ENCODE measurements around the gene CYP4B1. TPM values are rescaled to one million over a fixed set of nuclear protein-coding genes. Genes with fewer than 3 reads are reported as not detected.

Gene CYP4B1
- total and polyA plus RNA-seq, 2 donors (not counting 3 experiments of a cell fraction or from before 2014, with no cell fraction given): not detected

DNA sequence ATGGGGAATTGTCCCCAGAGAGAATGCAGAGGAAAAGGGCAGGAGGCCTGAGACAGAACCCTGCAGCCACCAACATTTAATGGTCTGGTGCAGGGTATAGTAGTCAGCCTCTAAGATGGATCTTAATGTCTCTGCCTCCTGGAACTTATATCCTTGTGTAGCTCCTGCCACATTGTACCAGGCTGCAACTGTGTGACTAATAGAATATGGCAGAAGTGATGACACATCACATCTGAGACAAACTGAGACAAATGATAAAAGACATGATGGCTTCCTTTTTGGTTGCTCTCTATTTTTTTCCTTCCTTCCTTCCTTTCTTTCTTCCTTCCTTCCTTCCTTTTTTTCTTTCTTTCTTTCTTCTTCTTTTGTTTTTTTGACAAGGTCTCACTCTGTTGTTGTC lies 37.1 kb upstream of the CYP4B1 start:
- no peaks in the 10 kb centered on the region for H3K9me1 ChIP-seq (replicated peaks; ENCODE audit: control insufficient read depth, extremely low read depth, insufficient read depth, low read length)
- FAIRE-seq (no peak), DNase-seq (ENCODE audit: low read depth, low spot score) (no peak)
- H4K20me1 ChIP-seq (replicated peaks; ENCODE audit: control insufficient read depth, extremely low read depth, insufficient read depth, low read length): no peaks in the 10 kb centered on the region
- CTCF ChIA-PET: no interaction called here
- intact Hi-C loops (cut with micrococcal nuclease) (no loop called here), dilution Hi-C loops (cut with MboI; ENCODE audit: extremely low pct_ligation_motif_present, low sequenced_read_pairs) (no loop called here)
- TF ChIP-seq JUN (IDR thresholded peaks at IDR 0.05; ENCODE audit: borderline replicate concordance, insufficient read depth, insufficient read length, low read depth) (no peak), EZH2 (IDR thresholded peaks at IDR 0.05; ENCODE audit: borderline replicate concordance, low read depth, low read length, severe bottlenecking) (no peak), GATA2 (IDR thresholded peaks at IDR 0.05; ENCODE audit: insufficient read depth, insufficient read length, low read depth, low read length) (no peak), MAX (IDR thresholded peaks at IDR 0.05; ENCODE audit: insufficient read depth, insufficient read length) (no peak), FOS (IDR thresholded peaks at IDR 0.05; ENCODE audit: borderline replicate concordance, insufficient read depth, low read length) (no peak), POLR2AphosphoS5 (IDR thresholded peaks at IDR 0.05; ENCODE audit: insufficient read depth, low read depth, low read length) (no peak), CTCF (IDR thresholded peaks at IDR 0.05; ENCODE audit: extremely low read depth in 1 of 2, insufficient read depth in 1 of 2, low read depth in 1 of 2, low read length in 2 of 2) (no peak), POLR2A (IDR thresholded peaks at IDR 0.05; ENCODE audit: low read depth, low read length) (no peak), MYC (IDR thresholded peaks at IDR 0.05; ENCODE audit: low read depth, low read length) (no peak)
- no peaks in the 10 kb centered on the region for H3K36me3 ChIP-seq (ENCODE audit: control insufficient read depth in 2 of 2, extremely low read depth in 1 of 2, insufficient read depth in 2 of 2, low read length in 2 of 2)
- no peak overlapping the region for H2AFZ ChIP-seq (ENCODE audit: low read depth, low read length)
- no peak overlapping the region for H3K4me3 ChIP-seq (replicated peaks in 1 of 3; ENCODE audit: insufficient read depth in 1 of 3, low read depth in 1 of 3, low read length in 3 of 3)
- H3K4me2 ChIP-seq (ENCODE audit: insufficient read depth, low read length): no peak overlapping the region
- no peaks in the 10 kb centered on the region for H3K9me3 ChIP-seq (replicated peaks; ENCODE audit: control insufficient read depth, insufficient read depth, low read length)
- BruUV-seq (replicated peaks): no TSS peak
- H3K27me3 ChIP-seq (ENCODE audit: control insufficient read depth in 2 of 2, insufficient read depth in 2 of 2, low read length in 2 of 2): peaks cover 0 to 9% of the 10 kb centered on the region in 2 experiments
- no peak overlapping the region for H3K27ac ChIP-seq (ENCODE audit: insufficient read depth, low read depth, low read length)
- H3K4me1 ChIP-seq (ENCODE audit: control insufficient read depth, extremely low read depth, insufficient read depth, low read length): peaks cover 2% of the 10 kb centered on the region
- H3K79me2 ChIP-seq (ENCODE audit: control insufficient read depth, insufficient read depth, low read length): no peaks in the 10 kb centered on the region
- H3K9ac ChIP-seq (replicated peaks; ENCODE audit: extremely low read depth, insufficient read depth, low read length): no peak overlapping the region
- POLR2A ChIA-PET: no interaction called here
